GM12864 (cell line): ENCODE data around the gene RTN4RL2.

ENCODE experiments used
- DNase-seq: peaks from one replicate; pipeline ENCODE4 v3.0.0-alpha.2; 2011; ENCODE audit warnings: low read depth
- H3K4me3 ChIP-seq: 2 replicates; pipeline ENCODE4 v1.5.1; 2011; ENCODE audit warnings: mild to moderate bottlenecking, low read depth, low read length, control low read depth
- CTCF ChIP-seq: IDR thresholded peaks from 2 replicates; pipeline ENCODE4 v1.5.1; 2011; ENCODE audit warnings: low read depth, mild to moderate bottlenecking, moderate library complexity, low read length, control low read depth, inconsistent platforms; ENCODE audit errors: missing control alignments

RTN4RL2 gene

GRCh38 chr11:57430952-57431351 is 29.4 kb upstream of the RTN4RL2 start:
- no peak for DNase-seq
- no peak overlapping the region for H3K4me3 ChIP-seq
- TF ChIP-seq CTCF: no peak

GRCh38 chr11:57432149-57432561 is 28.2 kb upstream of the RTN4RL2 start:
- H3K4me3 ChIP-seq: no peak overlapping the region
- no peak for TF ChIP-seq CTCF
- DNase-seq: no peak

GRCh38 chr11:57432714-57433163 is 27.6 kb upstream of the RTN4RL2 start:
- no peak overlapping the region for H3K4me3 ChIP-seq
- no peak for TF ChIP-seq CTCF
- DNase-seq: no peak

- no peak for TF ChIP-seq CTCF
- no peak for DNase-seq
- H3K4me3 ChIP-seq: no peak overlapping the region
Measured at GRCh38 chr11:57434640-57435546, 25.4 kb upstream of the RTN4RL2 start.

GRCh38 chr11:57436031-57436430 is 24.3 kb upstream of the RTN4RL2 start:
- no peak for DNase-seq
- H3K4me3 ChIP-seq: no peak overlapping the region
- no peak for TF ChIP-seq CTCF

GRCh38 chr11:57438345-57439285 is 21.7 kb upstream of the RTN4RL2 start:
- TF ChIP-seq CTCF: no peak

More at GRCh38 chr11:57438345-57439285, 21.7 kb upstream of the RTN4RL2 start:
- H3K4me3 ChIP-seq: no peak overlapping the region
- no peak for DNase-seq
